Neural crest cell (in vitro differentiated cells): ENCODE results near the gene EHD1. TPM values are rescaled to one million over a fixed set of nuclear protein-coding genes. Genes with fewer than 3 reads are reported as not detected.
A peak's percentile ranks its signal among the peaks of the same experiment; 100 is the strongest.

Experiments used
- DNase-seq: peaks from one replicate; pipeline ENCODE4 v3.0.0; 2021; ENCODE audit warnings: low read depth, mixed read lengths, low spot score
- H3K27ac Mint-ChIP-seq: one replicate; pipeline ENCODE4 v1.8.0; 2021; ENCODE audit warnings: mild to moderate bottlenecking, mixed read lengths; ENCODE audit not compliant: unreplicated experiment
- H3K27me3 Mint-ChIP-seq: 2 replicates; pipeline ENCODE4 v1.8.0; 2021; ENCODE audit warnings: low read depth, mild to moderate bottlenecking, mixed read lengths
- H3K36me3 Mint-ChIP-seq: 2 replicates; pipeline ENCODE4 v1.8.0; 2021; ENCODE audit warnings: low read depth, mild to moderate bottlenecking, mixed read lengths
- H3K4me1 Mint-ChIP-seq: 2 replicates; pipeline ENCODE4 v1.8.0; 2021; ENCODE audit warnings: mixed read lengths
- H3K4me3 Mint-ChIP-seq: one replicate; pipeline ENCODE4 v1.8.0; 2021; ENCODE audit warnings: mild to moderate bottlenecking, mixed read lengths
- H3K9me3 Mint-ChIP-seq: 2 replicates; pipeline ENCODE4 v1.8.0; 2021; ENCODE audit warnings: mixed read lengths
- total RNA-seq: library from RNA; stranded (reverse); gene quantifications from 2 replicates; pipeline ENCODE4 v1.2.1, GENCODE V29; 2021
- TF ChIP-seq, protein P1 (sequence below): fragments of 200-600 bp; sonication (generic); conservative IDR thresholded peaks from 2 replicates; pipeline ENCODE4 v1.5.0; 2021; ENCODE audit warnings: antibody characterized with exemption, mild to moderate bottlenecking

Gene EHD1
- total RNA-seq, 1 donor from 2014 or later, result 74.2 TPM

DNA sequence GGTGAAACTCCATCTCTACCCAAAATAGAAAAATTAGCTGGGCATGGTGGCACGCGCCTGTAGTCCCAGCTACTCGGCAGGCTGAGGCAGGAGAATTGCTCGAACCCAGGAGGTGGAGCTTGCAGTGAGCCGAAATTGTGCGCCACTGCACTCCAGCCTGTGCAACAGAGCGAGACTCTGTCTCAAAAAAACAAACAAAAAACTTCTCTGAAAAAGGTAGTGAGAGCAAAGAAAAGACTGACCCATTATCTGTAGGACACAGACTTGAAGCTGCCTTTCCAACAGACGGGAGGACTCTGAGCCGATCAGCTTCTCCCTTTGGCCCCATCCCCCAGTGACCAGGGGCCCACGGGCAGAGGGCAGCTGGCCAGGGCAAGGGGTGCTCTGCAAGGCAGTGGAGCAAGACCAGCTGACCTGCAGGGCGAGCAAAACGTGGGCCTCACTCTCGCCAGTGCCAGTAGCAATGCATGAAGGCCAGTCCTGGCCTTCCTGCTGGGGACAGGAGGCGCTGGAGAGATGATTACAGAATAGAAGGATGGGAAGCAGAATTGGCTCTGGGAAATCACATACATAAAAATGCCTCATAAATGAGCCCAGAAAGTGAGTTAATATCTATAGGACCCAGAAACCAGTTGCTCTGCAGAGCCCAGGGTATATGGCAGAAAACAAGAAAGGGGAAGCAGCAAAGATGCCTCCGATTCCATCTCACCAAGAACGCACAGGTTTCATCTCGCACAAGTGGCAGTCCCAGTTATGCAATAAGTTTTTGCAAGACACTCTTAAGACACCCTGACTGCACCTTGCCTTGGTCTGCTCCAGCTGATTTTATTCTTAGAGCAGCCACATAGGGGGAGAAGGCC is 2.8 kb downstream of the EHD1 start:
- Mint-ChIP-seq H3K4me3 (peak overlapping the region; percentile 98), H3K36me3 (no peaks in the 10 kb centered on the region), H3K27ac (no peak overlapping the region), H3K27me3 (no peaks in the 10 kb centered on the region), H3K4me1 (peaks cover 65% of the 10 kb centered on the region), H3K9me3 (no peaks in the 10 kb centered on the region)
- TF ChIP-seq, protein P1, sequence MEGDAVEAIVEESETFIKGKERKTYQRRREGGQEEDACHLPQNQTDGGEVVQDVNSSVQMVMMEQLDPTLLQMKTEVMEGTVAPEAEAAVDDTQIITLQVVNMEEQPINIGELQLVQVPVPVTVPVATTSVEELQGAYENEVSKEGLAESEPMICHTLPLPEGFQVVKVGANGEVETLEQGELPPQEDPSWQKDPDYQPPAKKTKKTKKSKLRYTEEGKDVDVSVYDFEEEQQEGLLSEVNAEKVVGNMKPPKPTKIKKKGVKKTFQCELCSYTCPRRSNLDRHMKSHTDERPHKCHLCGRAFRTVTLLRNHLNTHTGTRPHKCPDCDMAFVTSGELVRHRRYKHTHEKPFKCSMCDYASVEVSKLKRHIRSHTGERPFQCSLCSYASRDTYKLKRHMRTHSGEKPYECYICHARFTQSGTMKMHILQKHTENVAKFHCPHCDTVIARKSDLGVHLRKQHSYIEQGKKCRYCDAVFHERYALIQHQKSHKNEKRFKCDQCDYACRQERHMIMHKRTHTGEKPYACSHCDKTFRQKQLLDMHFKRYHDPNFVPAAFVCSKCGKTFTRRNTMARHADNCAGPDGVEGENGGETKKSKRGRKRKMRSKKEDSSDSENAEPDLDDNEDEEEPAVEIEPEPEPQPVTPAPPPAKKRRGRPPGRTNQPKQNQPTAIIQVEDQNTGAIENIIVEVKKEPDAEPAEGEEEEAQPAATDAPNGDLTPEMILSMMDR, result no peak
- no peak for DNase-seq

DNA sequence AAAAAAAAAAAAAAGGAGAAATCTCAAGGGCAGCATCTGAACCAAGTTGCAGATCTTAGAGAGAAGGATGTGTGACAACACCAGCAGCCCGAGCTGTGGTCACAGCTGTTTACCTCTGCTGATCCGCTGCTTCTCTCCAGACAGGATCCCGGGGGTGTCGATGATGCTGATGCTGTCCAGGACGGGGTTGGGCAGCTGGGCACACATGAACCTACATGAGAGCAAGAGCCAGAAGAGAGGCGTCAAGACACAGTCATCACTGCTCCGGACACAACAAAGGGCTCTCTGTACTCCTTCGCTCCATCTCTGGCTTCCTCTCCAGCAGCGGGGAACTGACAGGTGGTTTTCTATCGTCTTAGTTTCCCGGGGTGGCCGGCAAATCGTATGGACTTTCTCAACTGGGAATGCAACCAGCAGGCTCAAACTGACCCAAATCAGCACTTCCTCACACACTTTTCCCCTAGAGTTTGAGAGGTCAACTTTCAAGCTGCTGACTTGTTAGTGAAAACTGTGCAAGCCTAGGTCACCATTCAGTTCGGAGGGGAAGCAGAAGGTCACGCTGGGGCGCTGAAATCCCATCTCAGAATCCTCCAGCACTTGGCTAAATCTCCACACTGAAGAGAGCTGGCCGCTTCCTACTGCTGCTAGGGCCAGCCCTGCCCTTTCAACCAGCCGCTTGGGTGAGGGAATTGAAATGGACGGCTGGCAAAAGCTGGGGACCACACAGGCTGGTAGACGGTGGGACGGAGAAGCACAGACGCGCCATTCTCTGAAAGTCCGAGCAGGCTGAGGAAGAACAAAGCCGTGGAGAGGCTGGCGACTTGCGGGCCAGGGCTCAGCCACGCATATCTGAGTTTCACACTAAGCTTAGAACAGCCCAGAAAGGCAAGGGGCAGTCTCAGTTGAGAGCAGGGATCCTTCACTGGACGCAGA is 3.8 kb downstream of the EHD1 start:
- H3K4me1 Mint-ChIP-seq, result peaks cover 61% of the 10 kb centered on the region
- H3K9me3 Mint-ChIP-seq, result no peaks in the 10 kb centered on the region
- H3K36me3 Mint-ChIP-seq, result no peaks in the 10 kb centered on the region
- DNase-seq, result no peak
- TF ChIP-seq, protein P1, result no peak
- H3K27me3 Mint-ChIP-seq, result no peaks in the 10 kb centered on the region
- peak overlapping the region; percentile 40 for H3K27ac Mint-ChIP-seq
- peak overlapping the region; percentile 98 for H3K4me3 Mint-ChIP-seq

DNA sequence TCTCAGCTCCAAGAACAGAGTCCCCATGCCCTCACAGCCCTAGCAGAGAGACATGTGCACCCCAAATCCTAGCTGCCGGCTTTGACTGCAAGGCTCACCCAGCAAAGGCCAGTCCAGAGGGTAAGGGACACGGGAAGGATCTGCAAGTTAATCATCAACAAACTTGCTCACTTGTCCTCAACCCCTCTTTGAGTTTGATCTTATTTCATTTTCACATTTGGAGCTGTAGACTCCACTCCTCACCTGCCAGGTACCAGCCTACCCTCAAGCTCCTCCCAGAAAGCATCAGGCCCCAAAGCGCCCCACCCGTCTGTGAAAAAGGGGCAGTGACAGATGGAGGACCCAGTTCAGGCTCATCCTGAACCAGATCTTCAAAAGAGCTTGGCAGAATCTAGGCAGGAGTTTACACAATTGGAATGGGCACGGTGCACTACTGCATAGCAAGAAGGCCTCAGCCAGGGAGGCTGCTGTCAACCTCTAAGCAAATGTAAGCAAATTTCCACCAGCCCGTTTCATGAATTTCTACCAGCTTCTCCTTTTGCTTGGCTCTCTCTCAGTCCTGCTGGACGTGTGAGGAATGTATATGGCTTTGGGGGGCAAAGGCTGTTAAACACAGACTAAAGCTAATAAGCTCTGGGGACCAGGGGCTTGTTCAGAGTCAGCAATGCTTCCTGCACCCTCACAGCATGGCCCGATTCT is 5.5 kb downstream of the EHD1 start:
- TF ChIP-seq, protein P1, result no peak
- H3K27ac Mint-ChIP-seq, result no peak overlapping the region
- H3K4me1 Mint-ChIP-seq, result peaks cover 59% of the 10 kb centered on the region
- DNase-seq, result no peak
- no peak overlapping the region for H3K4me3 Mint-ChIP-seq
- H3K9me3 Mint-ChIP-seq, result no peaks in the 10 kb centered on the region
- no peaks in the 10 kb centered on the region for H3K27me3 Mint-ChIP-seq
- H3K36me3 Mint-ChIP-seq, result no peaks in the 10 kb centered on the region

DNA sequence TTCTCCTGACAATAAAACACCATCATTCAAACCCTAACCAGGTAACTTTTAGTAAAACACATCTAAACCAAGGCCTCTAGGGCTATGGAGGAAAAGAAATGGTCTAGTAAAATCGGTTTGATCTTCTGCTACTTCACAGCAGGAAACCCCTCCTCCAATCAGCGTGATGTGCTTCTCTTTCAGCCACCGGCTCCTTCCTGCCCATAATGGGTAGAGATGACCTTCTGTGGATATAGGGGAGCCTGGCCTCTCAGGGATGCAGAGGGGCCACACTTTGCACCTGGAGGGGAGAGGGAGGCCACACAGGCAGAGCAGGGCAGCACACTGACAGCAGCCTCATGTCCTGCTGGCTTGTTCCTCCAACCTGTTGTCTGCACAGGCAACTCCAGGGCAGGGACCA is 6.9 kb downstream of the EHD1 start:
- H3K4me3 Mint-ChIP-seq, result peak overlapping the region; percentile 4
- H3K36me3 Mint-ChIP-seq, result no peaks in the 10 kb centered on the region
- H3K27ac Mint-ChIP-seq, result no peak overlapping the region
- no peaks in the 10 kb centered on the region for H3K27me3 Mint-ChIP-seq
- H3K4me1 Mint-ChIP-seq, result peaks cover 47% of the 10 kb centered on the region
- H3K9me3 Mint-ChIP-seq, result no peaks in the 10 kb centered on the region
- DNase-seq, result no peak
- TF ChIP-seq, protein P1, result no peak

DNA sequence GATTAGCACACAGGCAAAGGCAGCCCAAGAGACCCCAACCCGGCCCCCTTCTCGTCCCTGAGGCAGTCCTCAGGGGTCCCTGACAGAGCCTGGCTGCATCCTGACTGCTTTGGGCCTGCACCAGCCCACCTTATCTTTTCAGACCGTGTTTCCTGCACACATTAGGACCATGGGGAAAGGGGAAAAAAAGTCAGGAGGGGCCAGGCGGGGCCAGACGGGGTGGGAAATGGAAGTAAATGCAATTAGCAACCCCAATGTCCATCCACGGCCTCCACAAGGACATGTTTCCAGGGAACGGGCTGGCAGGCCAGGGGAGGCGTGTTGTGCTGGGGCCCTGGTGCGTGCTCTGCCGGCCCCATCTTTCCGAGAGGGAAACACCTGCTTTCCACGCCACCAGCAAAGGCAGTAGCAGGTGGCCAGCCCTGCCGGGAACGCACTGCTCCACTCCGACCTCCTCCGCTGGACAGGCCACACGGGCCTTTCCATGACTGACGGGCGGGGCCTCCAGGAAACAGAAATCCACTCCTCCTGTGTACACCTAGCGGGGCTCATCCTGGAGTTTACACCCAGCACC is 7.4 kb downstream of the EHD1 start:
- H3K27me3 Mint-ChIP-seq, result no peaks in the 10 kb centered on the region
- H3K9me3 Mint-ChIP-seq, result no peaks in the 10 kb centered on the region
- peak overlapping the region; percentile 85 for H3K27ac Mint-ChIP-seq
- TF ChIP-seq, protein P1, result no peak
- H3K36me3 Mint-ChIP-seq, result no peaks in the 10 kb centered on the region
- no peak for DNase-seq
- peak overlapping the region; percentile 27 for H3K4me3 Mint-ChIP-seq
- H3K4me1 Mint-ChIP-seq, result peaks cover 45% of the 10 kb centered on the region
